Esophagus muscularis mucosa (tissue), 3 donors: ENCODE results near the gene ARL2.

Source experiments
- CTCF ChIP-seq, 3 experiments: fragments of 200-600 bp in 2 of 3; fragments of 450-650 bp in 1 of 3; sonication (generic) in 2 of 3; IDR thresholded peaks; one replicate each; pipeline ENCODE4 v1.5.1; 2017 to 2019; ENCODE audit warnings: antibody characterized with exemption in 3 of 3, mild to moderate bottlenecking in 2 of 3, moderate library complexity in 1 of 3
- POLR2A ChIP-seq: fragments of 450-650 bp; IDR thresholded peaks from one replicate; pipeline ENCODE4 v1.6.1; 2017; ENCODE audit warnings: antibody characterized with exemption, moderate library complexity, mild to moderate bottlenecking, low read depth
- POLR2AphosphoS5 ChIP-seq, 2 donors: sonication (generic); formaldehyde crosslinking; IDR thresholded peaks; one replicate each; pipeline ENCODE4 v1.6.1; 2017; ENCODE audit warnings: antibody characterized with exemption in 2 of 2

- TF ChIP-seq POLR2AphosphoS5 (IDR thresholded peaks at IDR 0.05) (no peak), CTCF (IDR thresholded peaks at IDR 0.05) (no peak), POLR2A (no peak)
Observed at GRCh38 chr11:64994318-64994717, 19.6 kb upstream of the ARL2 start.
